ENCODE measurements around the gene TRIM7. TPM values are rescaled to one million over a fixed set of nuclear protein-coding genes. Genes with fewer than 3 reads are reported as not detected.

TRIM7 gene
- total and polyA plus RNA-seq, 9 of the 15 experiments (the other 6 are each of a cell fraction or from before 2014, with no cell fraction given): 2.6 to 14.9 (median 8.9) TPM

- TF ChIP-seq MGA (IDR thresholded peaks at IDR 0.05) (no peak), TCF7 (IDR thresholded peaks at IDR 0.05; ENCODE audit: borderline replicate concordance) (no peak), MYNN (IDR thresholded peaks at IDR 0.05) (peak; percentile 78), MYNN (CRISPR knock-in tag; IDR thresholded peaks at IDR 0.05) (no peak), PRPF4 (IDR thresholded peaks at IDR 0.05; ENCODE audit: insufficient read depth, low read depth, low read length, poor library complexity, severe bottlenecking) (no peak)
- TF ChIP-seq, protein P1, sequence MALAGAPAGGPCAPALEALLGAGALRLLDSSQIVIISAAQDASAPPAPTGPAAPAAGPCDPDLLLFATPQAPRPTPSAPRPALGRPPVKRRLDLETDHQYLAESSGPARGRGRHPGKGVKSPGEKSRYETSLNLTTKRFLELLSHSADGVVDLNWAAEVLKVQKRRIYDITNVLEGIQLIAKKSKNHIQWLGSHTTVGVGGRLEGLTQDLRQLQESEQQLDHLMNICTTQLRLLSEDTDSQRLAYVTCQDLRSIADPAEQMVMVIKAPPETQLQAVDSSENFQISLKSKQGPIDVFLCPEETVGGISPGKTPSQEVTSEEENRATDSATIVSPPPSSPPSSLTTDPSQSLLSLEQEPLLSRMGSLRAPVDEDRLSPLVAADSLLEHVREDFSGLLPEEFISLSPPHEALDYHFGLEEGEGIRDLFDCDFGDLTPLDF (CRISPR knock-in tag; IDR thresholded peaks at IDR 0.05): no peak
Measured at GRCh38 chr5:181234455-181235306, 29.7 kb upstream of the TRIM7 start (continued).
